GM21529 (cell line): Measurements from ENCODE around the gene PHTF1.

Source experiments
- ATAC-seq: cut with Tn5 transposase; IDR thresholded peaks from one replicate; pipeline ENCODE4 v1.9.1; 2021; ENCODE audit not compliant: unreplicated experiment

Gene PHTF1

DNA sequence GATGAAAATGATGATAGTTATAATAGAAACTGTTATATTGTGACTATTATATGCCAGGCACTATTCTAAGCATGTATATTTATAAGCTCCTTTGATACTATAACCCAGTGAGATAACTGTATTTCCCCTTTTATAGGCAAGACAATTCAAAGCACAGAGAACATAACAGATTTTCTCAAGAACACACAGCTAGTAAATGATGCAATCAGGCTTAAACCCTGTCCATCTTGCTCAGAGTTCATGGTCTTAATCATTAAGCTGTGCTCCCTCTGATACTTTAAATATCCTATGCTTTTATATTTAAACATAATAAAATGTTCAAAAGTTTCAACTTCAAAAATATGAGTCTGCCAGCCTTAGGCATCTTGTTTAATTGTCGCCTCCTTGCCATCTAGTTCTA, 88.6 kb downstream of the PHTF1 start:
- ATAC-seq: no peak

DNA sequence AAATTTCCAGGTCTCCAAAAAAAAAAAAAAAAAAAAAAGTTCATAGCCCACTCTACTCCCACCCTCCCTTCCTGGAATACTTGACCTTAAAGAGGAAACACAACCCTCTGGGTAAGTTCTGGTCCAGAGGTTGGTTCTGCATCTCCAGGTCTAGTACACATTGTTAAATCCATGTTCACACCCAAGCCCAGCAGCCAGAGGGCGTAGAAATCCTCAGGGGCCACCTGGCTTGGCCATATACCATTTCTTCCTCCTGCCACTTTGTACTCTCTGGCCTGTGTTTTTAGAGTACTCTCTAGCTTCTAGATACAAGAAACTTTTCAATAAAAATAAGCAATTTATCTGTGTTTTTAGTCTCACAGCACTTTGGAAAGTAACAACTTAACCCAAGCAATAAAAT, 89.3 kb downstream of the PHTF1 start:
- no peak for ATAC-seq

DNA sequence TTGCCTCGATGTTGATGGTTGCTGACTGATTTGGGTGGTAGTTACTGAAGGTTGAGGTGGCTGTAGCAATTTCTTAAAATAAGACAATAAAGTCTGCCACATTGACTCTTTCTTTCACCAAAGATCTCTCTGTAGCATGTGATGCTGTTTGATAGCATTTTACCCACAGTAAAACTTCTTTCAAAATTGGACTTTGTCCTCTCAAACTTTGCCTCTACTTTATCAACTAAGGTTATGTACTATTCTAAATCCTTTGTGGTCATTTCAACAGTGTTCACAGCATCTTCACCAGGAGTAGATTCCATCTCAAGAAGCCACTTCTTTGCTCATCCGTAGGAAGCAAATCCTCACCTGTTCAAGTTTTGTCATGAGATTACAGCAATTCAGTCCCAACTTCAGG, 93.2 kb downstream of the PHTF1 start:
- no peak for ATAC-seq

DNA sequence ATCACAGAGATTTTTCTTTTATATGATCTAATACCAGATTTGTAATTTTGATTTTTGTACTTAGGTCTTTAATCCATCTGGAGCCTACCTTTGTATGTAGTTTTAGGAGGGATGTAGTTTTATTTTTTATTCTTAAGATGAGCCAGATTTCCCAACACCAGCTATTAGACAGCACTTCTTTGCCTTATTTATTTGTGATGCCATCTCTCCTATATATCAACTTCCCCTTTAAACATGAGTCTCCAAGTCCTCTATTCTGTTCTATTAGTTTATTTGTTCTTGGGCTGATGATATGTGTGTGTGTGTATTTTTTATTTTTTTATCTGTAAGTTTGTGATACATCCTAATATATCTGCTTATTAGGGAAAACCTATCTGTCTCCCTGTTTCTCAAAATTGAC, 94.2 kb downstream of the PHTF1 start:
- ATAC-seq: no peak

DNA sequence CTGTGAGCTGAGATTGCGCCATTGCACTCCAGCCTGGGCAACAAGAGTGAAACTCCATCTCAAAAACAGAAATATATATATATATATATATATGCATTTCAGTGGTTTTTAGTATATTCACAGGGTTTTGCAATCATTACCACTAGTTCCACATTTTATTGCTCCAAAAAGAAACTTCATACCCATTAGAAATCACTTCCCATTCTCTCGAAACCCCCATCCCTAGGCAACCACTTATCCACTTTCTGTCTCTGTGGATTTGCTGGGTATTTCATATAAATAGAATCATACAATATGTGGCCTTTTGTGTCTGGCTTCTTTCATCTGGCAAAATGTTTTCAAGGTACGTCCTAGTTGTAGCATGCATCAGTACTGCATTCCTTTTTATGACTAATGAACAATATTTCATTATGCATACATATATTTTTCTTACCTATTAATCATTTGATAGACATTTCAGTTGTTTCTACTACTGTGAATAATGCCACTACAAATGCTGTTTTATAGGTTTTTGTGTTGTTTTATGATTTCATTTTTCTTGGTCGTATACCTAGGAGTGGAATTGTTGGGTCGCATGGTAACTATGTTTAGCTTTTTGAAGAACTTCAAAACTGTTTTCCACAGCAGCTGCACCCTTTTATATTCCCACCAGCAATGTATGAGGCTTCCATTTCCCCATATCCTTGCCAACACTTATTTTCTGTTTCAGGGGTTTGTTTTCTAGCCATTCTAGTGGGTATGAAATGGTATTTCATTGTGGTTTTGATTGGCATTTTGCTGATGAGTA, 95.9 kb downstream of the PHTF1 start:
- ATAC-seq: no peak

DNA sequence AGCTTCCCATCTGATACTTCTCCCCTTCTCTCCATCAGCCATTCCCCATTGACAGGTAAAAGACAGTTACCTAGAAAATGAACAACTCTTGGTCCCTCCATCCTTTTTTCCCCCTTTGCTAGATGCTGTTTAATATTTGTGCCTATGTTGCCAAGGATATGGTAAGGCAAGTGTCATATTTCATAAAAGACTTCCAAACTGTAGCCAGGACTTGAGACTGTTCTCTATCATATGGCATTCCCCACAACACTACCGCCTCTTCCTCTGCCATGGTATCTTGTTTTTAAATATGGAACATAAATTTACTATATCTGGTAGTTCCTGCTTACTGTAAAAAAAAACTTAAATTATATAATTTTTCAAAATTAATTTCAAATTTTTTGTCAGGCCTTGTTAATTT, 97.2 kb downstream of the PHTF1 start:
- ATAC-seq: no peak

DNA sequence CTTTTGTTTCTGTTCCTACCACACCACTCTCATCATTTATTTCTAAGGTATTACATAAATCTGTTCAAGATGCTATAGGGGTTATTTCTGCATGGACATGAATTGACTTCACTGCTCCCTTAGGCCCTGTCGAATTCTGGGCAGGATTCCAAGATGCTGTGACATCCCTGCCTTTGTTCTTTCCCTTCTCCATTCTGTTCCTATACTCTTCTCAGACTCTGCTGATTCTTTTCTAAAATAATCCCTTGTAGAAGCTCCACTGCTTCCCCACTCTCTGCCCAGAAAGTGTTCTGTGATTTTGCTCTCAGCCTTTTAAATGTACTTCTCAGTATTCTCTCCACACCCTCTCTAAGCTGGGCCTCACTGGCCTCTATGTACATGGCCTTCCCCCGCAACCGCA, 99.2 kb downstream of the PHTF1 start:
- ATAC-seq: no peak

DNA sequence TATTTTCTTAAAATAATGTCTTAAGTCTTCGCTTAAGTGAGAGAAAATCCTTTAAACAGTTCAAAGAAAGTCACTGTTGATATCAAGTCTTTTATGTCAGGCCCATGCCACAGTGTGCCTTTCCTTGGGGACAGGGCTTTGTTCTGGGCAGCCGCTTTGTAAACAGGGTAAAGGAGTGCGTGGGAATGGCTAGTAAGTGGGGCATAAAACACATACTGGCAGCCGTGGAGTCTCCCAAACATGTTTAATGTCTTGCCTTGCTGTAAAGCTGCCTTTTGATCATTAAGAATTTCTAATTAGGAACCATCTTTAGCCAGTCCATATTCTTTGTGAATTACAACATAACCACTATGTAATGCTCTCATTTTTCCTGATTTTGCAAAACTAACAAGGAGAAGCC, 99.7 kb downstream of the PHTF1 start:
- no peak for ATAC-seq

DNA sequence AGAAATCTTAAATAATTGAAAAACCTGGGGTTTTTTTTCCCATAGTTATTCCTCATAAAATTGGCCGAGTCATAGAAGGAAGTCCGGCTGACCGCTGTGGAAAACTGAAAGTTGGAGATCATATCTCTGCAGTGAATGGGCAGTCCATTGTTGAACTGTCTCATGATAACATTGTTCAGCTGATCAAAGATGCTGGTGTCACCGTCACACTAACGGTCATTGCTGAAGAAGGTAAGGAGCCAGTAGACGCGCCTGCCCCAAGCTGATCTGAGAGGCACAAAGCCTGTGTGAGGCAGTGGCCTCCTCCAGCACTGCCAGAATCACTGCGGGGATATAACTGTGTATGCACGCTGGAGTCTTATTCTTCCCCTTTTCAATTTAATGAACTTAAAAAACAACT, 100.3 kb downstream of the PHTF1 start:
- ATAC-seq: no peak

DNA sequence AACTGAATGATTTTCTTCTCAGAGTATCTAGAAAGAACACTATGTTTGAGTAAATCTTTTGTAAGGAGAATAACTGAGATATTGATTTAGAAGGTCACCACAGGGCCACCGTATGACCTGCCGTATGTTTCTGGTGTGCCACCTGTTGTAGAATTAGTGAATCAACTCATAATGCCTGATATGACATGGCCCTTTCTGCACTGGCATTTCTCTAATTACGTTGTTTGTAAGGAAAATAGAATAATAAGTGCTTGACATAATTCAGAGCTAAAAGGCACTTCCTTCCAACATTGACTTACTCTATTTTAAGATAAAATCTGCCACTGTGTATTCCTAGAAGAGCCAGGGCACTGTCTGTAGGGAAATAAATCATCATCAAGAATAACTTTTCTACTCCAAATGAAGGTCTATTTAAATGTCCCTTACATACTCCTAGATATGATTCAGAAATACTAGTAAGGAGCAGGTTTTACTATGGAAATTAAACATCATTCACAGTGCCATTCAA, 101.7 kb downstream of the PHTF1 start:
- ATAC-seq: no peak

DNA sequence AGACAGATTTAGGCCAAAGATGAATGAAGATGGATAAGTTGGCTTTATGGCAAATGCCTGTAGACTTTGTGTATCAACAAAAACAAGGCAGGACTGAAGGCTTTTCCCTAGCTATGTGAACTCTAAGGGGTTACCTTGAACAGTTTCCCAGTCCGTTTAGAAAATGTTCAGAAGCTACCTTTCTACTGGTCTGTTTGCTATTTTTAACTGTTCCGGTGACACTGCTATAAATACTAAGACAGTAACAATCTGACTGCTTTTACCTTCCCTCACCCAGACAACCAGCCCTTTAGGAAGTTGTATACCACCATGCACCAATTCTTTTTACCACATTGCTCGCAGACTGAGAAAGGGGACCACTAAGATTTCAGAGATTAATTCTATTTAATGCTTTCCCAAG, 102.2 kb downstream of the PHTF1 start:
- ATAC-seq: no peak

DNA sequence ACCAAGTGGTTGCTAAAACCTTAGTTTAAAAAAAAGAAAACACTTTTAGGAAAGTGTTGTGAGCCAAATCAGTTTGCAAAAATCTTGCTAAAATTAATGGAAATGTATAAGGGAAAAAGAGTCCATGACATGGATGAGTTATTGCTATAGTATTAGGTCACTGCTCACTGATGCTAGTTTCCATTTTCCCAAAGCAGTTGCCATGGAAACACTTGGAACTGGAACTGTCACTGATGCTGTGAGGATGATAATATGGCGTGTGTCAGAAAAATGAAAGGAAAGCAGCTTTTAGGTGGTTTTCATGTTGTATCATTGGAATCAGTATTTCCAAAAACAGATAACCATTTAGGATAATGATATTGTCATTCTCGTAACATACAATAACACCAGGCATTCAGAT, 104.4 kb downstream of the PHTF1 start:
- no peak for ATAC-seq

DNA sequence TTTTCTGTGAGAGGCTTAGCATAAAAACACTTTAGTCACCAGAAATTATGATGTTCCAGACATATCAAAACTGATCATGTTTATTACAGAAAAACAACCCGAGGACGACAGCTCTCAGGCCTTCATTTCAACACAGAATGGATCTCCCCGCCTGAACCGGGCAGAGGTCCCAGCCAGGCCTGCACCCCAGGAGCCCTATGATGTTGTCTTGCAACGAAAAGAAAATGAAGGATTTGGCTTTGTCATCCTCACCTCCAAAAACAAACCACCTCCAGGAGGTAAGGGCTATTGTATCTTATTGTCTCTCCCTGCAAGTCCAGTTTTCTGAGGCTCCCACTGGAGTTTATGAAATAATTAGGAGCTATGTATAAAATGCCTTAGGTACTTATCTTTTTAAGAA, 105.5 kb downstream of the PHTF1 start:
- ATAC-seq: no peak

DNA sequence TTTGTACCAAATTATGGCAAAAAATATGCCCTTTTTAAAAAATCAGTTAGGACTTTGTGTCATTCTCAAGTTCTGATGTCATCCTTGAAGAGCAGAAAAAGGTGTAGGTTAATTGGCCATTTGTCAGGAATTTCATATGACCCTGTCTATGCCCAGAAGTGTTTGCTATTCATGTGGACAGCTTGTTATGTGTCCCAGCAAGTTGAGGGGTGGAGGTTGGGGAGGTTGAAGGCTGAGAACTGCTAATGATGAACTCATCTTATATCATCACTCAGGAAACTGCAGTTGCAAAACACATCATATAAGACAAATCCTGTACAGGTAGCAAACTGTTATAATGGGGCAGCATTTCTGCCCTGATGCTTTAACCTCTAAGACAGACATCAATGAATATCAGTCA, 106.5 kb downstream of the PHTF1 start:
- ATAC-seq: no peak

DNA sequence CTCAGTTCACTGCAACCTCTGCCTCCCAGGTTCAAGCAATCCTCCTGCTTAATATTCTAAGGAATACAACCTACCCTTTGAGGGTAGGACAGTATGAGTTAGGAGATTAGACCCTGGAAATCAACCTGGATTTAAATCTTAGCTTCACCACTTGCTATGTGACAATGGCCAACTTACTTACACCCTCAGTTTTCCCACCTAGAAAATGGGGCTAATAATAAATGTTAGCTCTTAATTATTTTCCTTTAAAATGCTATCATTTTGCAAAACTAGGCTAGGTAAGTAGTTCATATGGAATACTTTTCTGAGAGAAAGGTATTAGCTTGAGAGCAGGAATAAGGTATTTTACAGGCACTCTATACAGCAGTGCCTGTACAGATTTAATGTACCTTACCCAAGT, 110.8 kb downstream of the PHTF1 start:
- no peak for ATAC-seq

DNA sequence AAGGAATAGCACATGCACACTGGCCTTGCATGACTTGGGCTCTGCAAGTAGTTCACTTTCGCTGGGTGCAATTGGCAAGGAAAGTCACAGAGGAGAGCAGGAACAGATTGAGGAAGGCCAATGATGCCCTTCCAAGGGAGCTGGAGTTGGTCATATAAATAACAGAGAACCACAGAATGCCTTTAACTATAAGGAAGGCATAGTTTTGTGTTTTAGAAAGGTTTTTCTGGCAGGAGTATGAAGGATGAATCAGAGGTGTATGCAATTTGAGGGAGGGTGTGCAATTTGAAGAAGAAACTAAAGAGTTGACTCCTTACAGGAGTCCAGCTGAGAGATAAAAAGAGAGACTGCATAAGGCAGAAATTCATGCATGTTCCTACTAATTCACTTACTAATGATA, 112.1 kb downstream of the PHTF1 start:
- no peak for ATAC-seq
